SH-SY5Y (cell line): ENCODE measurements around the gene SCG5.

Source experiments
- GATA2 ChIP-seq: IDR thresholded peaks from 2 replicates; pipeline ENCODE4 v1.6.1; 2011; ENCODE audit warnings: mild to moderate bottlenecking, low read depth, low read length
- GATA3 ChIP-seq: IDR thresholded peaks from 2 replicates; pipeline ENCODE4 v1.6.1; 2011; ENCODE audit warnings: low read depth, mild to moderate bottlenecking, low read length, moderate library complexity

GRCh38 chr15:32707436-32707835, 65.9 kb downstream of the SCG5 start:
- no peak for TF ChIP-seq GATA2
- TF ChIP-seq GATA3: no peak
